GM12874 (cell line): Measurements from ENCODE around the gene PTPRC.

ENCODE experiments used
- TF ChIP-seq, protein P1 (sequence below): IDR thresholded peaks from 2 replicates; pipeline ENCODE4 v1.5.1; 2011; ENCODE audit warnings: low read depth, mild to moderate bottlenecking, control low read depth, low read length, moderate library complexity; ENCODE audit not compliant: insufficient read depth

PTPRC gene

DNA sequence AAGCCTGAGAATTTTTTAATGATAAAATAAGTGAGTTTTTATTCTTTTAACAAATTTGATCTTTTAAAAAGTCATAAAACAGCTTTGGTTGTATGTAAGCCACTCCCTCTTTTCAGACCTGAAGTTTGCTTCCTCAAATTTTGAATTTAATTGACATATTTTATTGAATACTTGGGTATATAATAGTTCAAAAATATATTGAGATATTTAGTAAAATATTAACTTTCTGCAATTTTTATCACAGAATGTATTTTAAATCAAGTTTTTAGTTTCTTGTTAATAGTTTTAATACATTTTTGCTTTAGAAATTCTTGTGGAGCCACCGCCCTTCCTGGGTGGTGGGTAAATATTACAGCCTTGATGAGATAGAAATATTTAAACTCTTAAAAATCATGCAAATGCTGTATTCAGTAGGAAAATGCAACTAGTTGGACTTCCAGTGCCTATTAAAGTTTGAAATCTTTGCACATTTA, 867 bp downstream of the PTPRC start:
- TF ChIP-seq, protein P1, sequence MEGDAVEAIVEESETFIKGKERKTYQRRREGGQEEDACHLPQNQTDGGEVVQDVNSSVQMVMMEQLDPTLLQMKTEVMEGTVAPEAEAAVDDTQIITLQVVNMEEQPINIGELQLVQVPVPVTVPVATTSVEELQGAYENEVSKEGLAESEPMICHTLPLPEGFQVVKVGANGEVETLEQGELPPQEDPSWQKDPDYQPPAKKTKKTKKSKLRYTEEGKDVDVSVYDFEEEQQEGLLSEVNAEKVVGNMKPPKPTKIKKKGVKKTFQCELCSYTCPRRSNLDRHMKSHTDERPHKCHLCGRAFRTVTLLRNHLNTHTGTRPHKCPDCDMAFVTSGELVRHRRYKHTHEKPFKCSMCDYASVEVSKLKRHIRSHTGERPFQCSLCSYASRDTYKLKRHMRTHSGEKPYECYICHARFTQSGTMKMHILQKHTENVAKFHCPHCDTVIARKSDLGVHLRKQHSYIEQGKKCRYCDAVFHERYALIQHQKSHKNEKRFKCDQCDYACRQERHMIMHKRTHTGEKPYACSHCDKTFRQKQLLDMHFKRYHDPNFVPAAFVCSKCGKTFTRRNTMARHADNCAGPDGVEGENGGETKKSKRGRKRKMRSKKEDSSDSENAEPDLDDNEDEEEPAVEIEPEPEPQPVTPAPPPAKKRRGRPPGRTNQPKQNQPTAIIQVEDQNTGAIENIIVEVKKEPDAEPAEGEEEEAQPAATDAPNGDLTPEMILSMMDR: no peak

- TF ChIP-seq, protein P1: no peak
These were observed 1.3 kb downstream of the PTPRC start for GRCh38 chr1:198640174-198640573.

DNA sequence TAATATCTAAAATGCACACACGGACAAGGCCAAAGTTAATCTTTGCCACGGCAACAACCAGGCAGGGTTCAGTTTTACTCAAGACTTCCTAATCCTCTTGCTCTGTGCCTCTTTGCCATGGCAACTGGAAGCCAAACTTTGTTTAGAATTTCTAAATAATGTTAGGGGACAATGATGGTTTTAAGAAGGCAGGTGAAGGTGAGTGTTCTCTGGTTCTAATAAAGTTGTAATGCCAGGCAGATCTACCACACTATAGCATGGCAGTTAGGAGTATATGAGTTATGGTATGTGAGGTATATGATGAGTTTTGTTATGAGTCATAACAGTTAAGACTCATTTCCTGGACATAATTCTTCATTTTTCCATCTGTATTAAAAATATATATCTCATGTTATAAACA, 2.7 kb downstream of the PTPRC start:
- TF ChIP-seq, protein P1: no peak

- TF ChIP-seq, protein P1: no peak
These were observed 3.3 kb downstream of the PTPRC start for GRCh38 chr1:198641966-198642668.

GRCh38 chr1:198642983-198643382, 4.1 kb downstream of the PTPRC start:
- TF ChIP-seq, protein P1: no peak

DNA sequence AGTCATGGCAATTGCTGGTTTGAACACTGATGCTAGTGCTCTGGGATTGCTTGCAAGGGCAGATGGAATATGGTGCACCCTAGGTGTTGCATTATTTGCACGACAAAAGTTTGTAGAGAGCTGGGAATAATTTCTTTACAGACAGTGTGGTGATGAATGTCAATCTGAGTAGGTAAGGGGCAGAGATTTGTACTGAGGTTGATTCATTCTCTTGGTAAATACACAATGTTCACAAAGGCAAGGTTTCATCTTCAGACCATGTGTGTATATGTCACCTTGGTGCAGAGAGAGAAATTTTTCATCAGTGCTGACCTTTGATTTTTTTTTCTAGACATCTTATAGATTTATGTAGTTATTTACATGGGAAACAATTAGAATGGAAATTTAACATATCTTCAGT, 5.0 kb downstream of the PTPRC start:
- TF ChIP-seq, protein P1: no peak

DNA sequence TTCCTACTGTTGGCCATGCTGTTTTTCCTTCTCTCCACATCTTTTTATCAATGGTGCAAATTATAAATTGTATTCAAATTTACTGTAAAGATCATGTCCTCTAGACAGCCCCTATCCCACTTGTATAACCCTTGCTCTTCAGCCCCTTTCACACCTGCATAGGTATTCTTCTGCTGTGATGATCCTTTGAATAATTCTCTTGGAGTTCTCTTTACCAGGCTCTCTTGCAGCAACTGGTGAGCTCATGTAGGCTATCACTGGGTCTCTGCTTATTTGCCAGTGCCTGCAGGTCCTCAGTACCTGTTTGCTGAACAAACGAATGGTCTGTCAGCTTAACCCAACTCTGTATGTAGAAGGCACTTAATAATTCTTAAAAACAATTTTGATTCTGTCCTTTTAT, 8.2 kb downstream of the PTPRC start:
- TF ChIP-seq, protein P1: no peak
